ENCODE results near the gene ICE2. TPM values are rescaled to one million over a fixed set of nuclear protein-coding genes. Genes with fewer than 3 reads are reported as not detected.

ICE2 gene
- total RNA-seq, 2 experiments from 2014 or later: 66.0 to 71.3 TPM

GRCh38 chr15:60381148-60381788, 97.7 kb downstream of the ICE2 start:
- intact Hi-C loops (cut with micrococcal nuclease): no loop called here
- Mint-ChIP-seq H3K4me3 (no peak overlapping the region), H3K36me3 (peaks cover 29% of the 10 kb centered on the region), H3K27ac (no peak overlapping the region), H3K27me3 (no peaks in the 10 kb centered on the region), H3K4me1 (ENCODE audit: low read depth) (no peaks in the 10 kb centered on the region), H3K9me3 (no peaks in the 10 kb centered on the region)
- ChIA-PET CTCF (interaction anchor here (1.4 kb wide), 1 partner anchor 22 kb away, joined by 4 read pairs; no protein-coding TSS in a partner anchor), POLR2A (interaction anchor here (1.1 kb wide), 1 partner anchor 16 kb away, joined by 3 read pairs; the partner anchor contains the start of gene ANXA2)
- DNase-seq: no peak

- Mint-ChIP-seq H3K27me3 (no peaks in the 10 kb centered on the region), H3K9me3 (no peaks in the 10 kb centered on the region), H3K4me3 (no peak overlapping the region), H3K36me3 (peaks cover 27% of the 10 kb centered on the region), H3K27ac (no peak overlapping the region), H3K4me1 (ENCODE audit: low read depth) (peaks cover 3% of the 10 kb centered on the region)
- POLR2A ChIA-PET: no interaction called here
- intact Hi-C loops (cut with micrococcal nuclease): no loop called here
- CTCF ChIA-PET: interaction anchor here (1.5 kb wide), 1 partner anchor 17 kb away, joined by 4 read pairs; no protein-coding TSS in a partner anchor
- DNase-seq: no peak
Observed at GRCh38 chr15:60379525-60380274, 99.2 kb downstream of the ICE2 start.

GRCh38 chr15:60379185-60379524, 99.8 kb downstream of the ICE2 start:
- Mint-ChIP-seq H3K36me3 (peaks cover 26% of the 10 kb centered on the region), H3K9me3 (no peaks in the 10 kb centered on the region), H3K4me1 (ENCODE audit: low read depth) (peaks cover 3% of the 10 kb centered on the region), H3K27me3 (no peaks in the 10 kb centered on the region), H3K4me3 (no peak overlapping the region), H3K27ac (no peak overlapping the region)
- intact Hi-C loops (cut with micrococcal nuclease): no loop called here
- no peak for DNase-seq
- POLR2A ChIA-PET: no interaction called here
- CTCF ChIA-PET: interaction anchor here (1.5 kb wide), 1 partner anchor 16 kb away, joined by 4 read pairs; no protein-coding TSS in a partner anchor

GRCh38 chr15:60376677-60377095, 102.3 kb downstream of the ICE2 start:
- ChIA-PET CTCF (no interaction called here), POLR2A (interaction anchor here (0.6 kb wide), 1 partner anchor 426 kb away, joined by 3 read pairs; no protein-coding TSS in a partner anchor)
- no peaks in the 10 kb centered on the region for H3K9me3 Mint-ChIP-seq
- intact Hi-C loops (cut with micrococcal nuclease): no loop called here
- DNase-seq: no peak
- H3K27ac Mint-ChIP-seq: no peak overlapping the region
- peaks cover 5% of the 10 kb centered on the region for H3K4me1 Mint-ChIP-seq (ENCODE audit: low read depth)
- no peak overlapping the region for H3K4me3 Mint-ChIP-seq
- no peaks in the 10 kb centered on the region for H3K27me3 Mint-ChIP-seq
- peaks cover 24% of the 10 kb centered on the region for H3K36me3 Mint-ChIP-seq

DNA sequence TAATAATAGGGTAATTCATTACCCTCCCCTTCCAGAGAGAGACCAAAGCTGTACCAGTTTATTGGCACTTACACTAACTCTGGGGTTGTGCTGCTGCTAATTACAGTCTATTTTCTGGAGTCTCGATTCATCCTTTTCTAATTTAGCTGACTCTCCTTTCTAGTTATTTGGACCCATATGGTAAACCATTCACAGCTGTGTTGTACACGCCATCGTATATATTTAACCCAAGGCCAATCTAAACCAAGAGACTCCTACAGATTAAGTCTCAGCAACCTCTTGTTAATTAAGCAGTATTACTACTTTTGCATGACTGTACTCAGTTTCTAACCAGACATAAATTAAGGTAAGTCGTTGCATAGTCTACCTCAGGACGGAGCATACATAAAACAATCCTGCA, 103.6 kb downstream of the ICE2 start:
- intact Hi-C loops (cut with micrococcal nuclease): no loop called here
- H3K27me3 Mint-ChIP-seq: no peaks in the 10 kb centered on the region
- no peaks in the 10 kb centered on the region for H3K9me3 Mint-ChIP-seq
- peaks cover 15% of the 10 kb centered on the region for H3K36me3 Mint-ChIP-seq
- DNase-seq: no peak
- H3K4me1 Mint-ChIP-seq (ENCODE audit: low read depth): peaks cover 18% of the 10 kb centered on the region
- POLR2A ChIA-PET: no interaction called here
- no peak overlapping the region for H3K27ac Mint-ChIP-seq
- no peak overlapping the region for H3K4me3 Mint-ChIP-seq
- CTCF ChIA-PET: interaction anchor here (1.0 kb wide), 1 partner anchor 1459 kb away, joined by 3 read pairs; no protein-coding TSS in a partner anchor

GRCh38 chr15:60374628-60375081, 104.3 kb downstream of the ICE2 start:
- DNase-seq: no peak
- Mint-ChIP-seq H3K9me3 (no peaks in the 10 kb centered on the region), H3K27me3 (no peaks in the 10 kb centered on the region), H3K4me1 (ENCODE audit: low read depth) (peaks cover 18% of the 10 kb centered on the region), H3K4me3 (no peak overlapping the region), H3K27ac (no peak overlapping the region), H3K36me3 (peaks cover 9% of the 10 kb centered on the region)
- ChIA-PET CTCF (interaction anchor here (1.0 to 1.5 kb wide), 3 partner anchors 12 to 1459 kb away, joined by 3 to 5 read pairs (median 4); no protein-coding TSS in a partner anchor), POLR2A (no interaction called here)
- intact Hi-C loops (cut with micrococcal nuclease): no loop called here

- CTCF ChIA-PET: interaction anchor here (1.0 to 1.5 kb wide), 3 partner anchors 12 to 1460 kb away, joined by 3 to 5 read pairs (median 4); no protein-coding TSS in a partner anchor
Observed at GRCh38 chr15:60374209-60374608, 104.7 kb downstream of the ICE2 start.

DNA sequence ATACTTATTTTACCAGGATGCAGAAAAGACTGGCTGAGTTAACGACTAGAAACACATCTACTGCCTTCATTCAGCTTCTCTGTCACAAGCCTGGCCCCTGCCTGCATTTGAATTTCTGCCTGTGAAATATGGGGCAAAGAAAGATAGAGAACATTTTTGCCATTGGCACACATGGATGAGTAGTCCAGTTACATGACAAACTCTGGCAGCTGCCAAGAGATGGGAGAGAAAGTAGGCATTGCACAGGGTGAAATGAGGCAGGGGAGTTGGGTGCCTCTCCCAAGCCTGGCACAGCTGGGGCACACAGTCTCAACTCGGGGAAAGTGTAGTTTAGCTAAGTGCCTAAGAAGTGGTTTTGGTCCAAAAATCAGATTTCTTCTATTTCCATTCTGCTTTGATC, 105.2 kb downstream of the ICE2 start:
- H3K4me1 Mint-ChIP-seq (ENCODE audit: low read depth): peaks cover 18% of the 10 kb centered on the region
- CTCF ChIA-PET: interaction anchor here (1.1 to 1.5 kb wide), 2 partner anchors 11 to 147 kb away, joined by 4 to 5 read pairs; no protein-coding TSS in a partner anchor
- no peaks in the 10 kb centered on the region for H3K27me3 Mint-ChIP-seq
- no peaks in the 10 kb centered on the region for H3K9me3 Mint-ChIP-seq
- POLR2A ChIA-PET: no interaction called here
- DNase-seq: no peak
- H3K27ac Mint-ChIP-seq: no peak overlapping the region
- H3K4me3 Mint-ChIP-seq: no peak overlapping the region
- H3K36me3 Mint-ChIP-seq: peaks cover 7% of the 10 kb centered on the region
- intact Hi-C loops (cut with micrococcal nuclease): no loop called here

More at GRCh38 chr15:60374209-60374608, 104.7 kb downstream of the ICE2 start:
- Mint-ChIP-seq H3K27ac (no peak overlapping the region), H3K4me1 (ENCODE audit: low read depth) (peaks cover 18% of the 10 kb centered on the region), H3K4me3 (no peak overlapping the region), H3K9me3 (no peaks in the 10 kb centered on the region), H3K36me3 (peaks cover 7% of the 10 kb centered on the region), H3K27me3 (no peaks in the 10 kb centered on the region)
- POLR2A ChIA-PET: no interaction called here
- intact Hi-C loops (cut with micrococcal nuclease): no loop called here
- DNase-seq: no peak

GRCh38 chr15:60373327-60373726, 105.6 kb downstream of the ICE2 start:
- Mint-ChIP-seq H3K4me3 (no peak overlapping the region), H3K36me3 (peaks cover 5% of the 10 kb centered on the region), H3K4me1 (ENCODE audit: low read depth) (peaks cover 18% of the 10 kb centered on the region), H3K9me3 (no peaks in the 10 kb centered on the region), H3K27me3 (no peaks in the 10 kb centered on the region), H3K27ac (no peak overlapping the region)
- CTCF ChIA-PET: interaction anchor here (0.7 to 1.5 kb wide), 2 partner anchors 45 to 147 kb away, joined by 4 to 5 read pairs; no protein-coding TSS in a partner anchor
- POLR2A ChIA-PET: no interaction called here
- DNase-seq: no peak
- intact Hi-C loops (cut with micrococcal nuclease): no loop called here

GRCh38 chr15:60372756-60373155, 106.2 kb downstream of the ICE2 start:
- ChIA-PET POLR2A (no interaction called here), CTCF (interaction anchor here (0.7 kb wide), 1 partner anchor 44 kb away, joined by 4 read pairs; no protein-coding TSS in a partner anchor)
- no peaks in the 10 kb centered on the region for H3K27me3 Mint-ChIP-seq
- H3K4me3 Mint-ChIP-seq: no peak overlapping the region
- no peak overlapping the region for H3K27ac Mint-ChIP-seq
- intact Hi-C loops (cut with micrococcal nuclease): no loop called here
- H3K9me3 Mint-ChIP-seq: no peaks in the 10 kb centered on the region
- peaks cover 5% of the 10 kb centered on the region for H3K36me3 Mint-ChIP-seq
- H3K4me1 Mint-ChIP-seq (ENCODE audit: low read depth): peaks cover 18% of the 10 kb centered on the region
- no peak for DNase-seq

- intact Hi-C loops (cut with micrococcal nuclease): no loop called here
- no peaks in the 10 kb centered on the region for H3K27me3 Mint-ChIP-seq
- peaks cover 5% of the 10 kb centered on the region for H3K36me3 Mint-ChIP-seq
- no peak for DNase-seq
- peaks cover 18% of the 10 kb centered on the region for H3K4me1 Mint-ChIP-seq (ENCODE audit: low read depth)
- no peaks in the 10 kb centered on the region for H3K9me3 Mint-ChIP-seq
- no peak overlapping the region for H3K4me3 Mint-ChIP-seq
- no peak overlapping the region for H3K27ac Mint-ChIP-seq
- ChIA-PET CTCF (interaction anchor here (2.6 kb wide), 1 partner anchor 12 kb away, joined by 12 read pairs; no protein-coding TSS in a partner anchor), POLR2A (no interaction called here)
Observed at GRCh38 chr15:60372227-60372626, 106.7 kb downstream of the ICE2 start.

Measured in activated CD4-positive, alpha-beta memory T cell treated with anti-CD3 and anti-CD28 coated beads for 36 hours (primary cell).